ENCODE data around the gene RAB40C. TPM values are rescaled to one million over a fixed set of nuclear protein-coding genes. Genes with fewer than 3 reads are reported as not detected.

Gene RAB40C
- total and polyA plus RNA-seq, 2 experiments from 2014 or later = 9.5 to 18.8 TPM

- Histone ChIP-seq H3K27me3 (replicated peaks; ENCODE audit: insufficient read depth) (no peaks in the 10 kb centered on the region), H3K4me2 (ENCODE audit: unreplicated experiment) (no peak overlapping the region), H3K79me2 (ENCODE audit: insufficient read depth) (peaks cover 5% of the 10 kb centered on the region; the same call in 1 of the 2 replicates), H3K9me3 (ENCODE audit: low read depth) (no peaks in the 10 kb centered on the region), H3F3A (ENCODE audit: insufficient read depth) (0 out of 2 replicates have a peak, but pooled peaks cover 4% of the 10 kb centered on the region), H3K9ac (peak overlapping the region; percentile 62), H3K36me3 (ENCODE audit: low read depth) (no peaks in the 10 kb centered on the region), H2AFZ (no peak overlapping the region), H3K27ac (peak overlapping the region; percentile 87), H4K20me1 (ENCODE audit: insufficient read depth) (no peaks in the 10 kb centered on the region), H3K9me2 (ENCODE audit: insufficient read depth) (no peaks in the 10 kb centered on the region), H3K4me1 (ENCODE audit: insufficient read depth) (peaks cover 15% of the 10 kb centered on the region), H3K4me3 (0 out of 2 replicates have a peak overlapping the region, but pooled peaks have one; percentile 9)
- WGBS, 2 experiments (ENCODE audit: low coverage in 1 of 2, low lambda C conversion rate in 2 of 2, missing lambda C conversion rate in 2 of 2) = 88 to 90% methylated on average over 30 to 35 of the region's 35 CpGs
- no peak for DNase-seq
- in situ Hi-C loops (cut with MboI) = no loop called here
- no peak for TF ChIP-seq EZH2phosphoT487 (IDR thresholded peaks at IDR 0.05; ENCODE audit: insufficient read depth, low read depth)
- TF ChIP-seq EZH2 (IDR thresholded peaks at IDR 0.05; ENCODE audit: insufficient read depth, poor library complexity, severe bottlenecking) = no peak
These were observed 36.3 kb downstream of the RAB40C start for GRCh38 chr16:625977-626765.

GRCh38 chr16:626787-627453, 37.1 kb downstream of the RAB40C start:
- TF ChIP-seq EZH2phosphoT487 (IDR thresholded peaks at IDR 0.05; ENCODE audit: insufficient read depth, low read depth) = no peak
- TF ChIP-seq EZH2 (IDR thresholded peaks at IDR 0.05; ENCODE audit: insufficient read depth, poor library complexity, severe bottlenecking) = no peak
- Histone ChIP-seq H3F3A (ENCODE audit: insufficient read depth) (0 out of 2 replicates have a peak, but pooled peaks cover 4% of the 10 kb centered on the region), H3K27me3 (replicated peaks; ENCODE audit: insufficient read depth) (no peaks in the 10 kb centered on the region), H3K9me2 (ENCODE audit: insufficient read depth) (no peaks in the 10 kb centered on the region), H3K9ac (peak overlapping the region; percentile 62), H3K4me3 (0 out of 2 replicates have a peak overlapping the region, but pooled peaks have one; percentile 9), H3K36me3 (ENCODE audit: low read depth) (no peaks in the 10 kb centered on the region), H3K27ac (peak overlapping the region; percentile 87), H4K20me1 (ENCODE audit: insufficient read depth) (no peaks in the 10 kb centered on the region), H3K79me2 (ENCODE audit: insufficient read depth) (peaks cover 2% of the 10 kb centered on the region; the same call in 1 of the 2 replicates), H2AFZ (no peak overlapping the region), H3K9me3 (ENCODE audit: low read depth) (no peaks in the 10 kb centered on the region), H3K4me1 (ENCODE audit: insufficient read depth) (peaks cover 15% of the 10 kb centered on the region), H3K4me2 (ENCODE audit: unreplicated experiment) (peak overlapping the region; percentile 2)
- WGBS, 2 experiments (ENCODE audit: low coverage in 1 of 2, low lambda C conversion rate in 2 of 2, missing lambda C conversion rate in 2 of 2) = 18 to 29% methylated on average over 26 to 27 of the region's 29 CpGs
- DNase-seq = peak; percentile 99
- in situ Hi-C loops (cut with MboI) = no loop called here

- Histone ChIP-seq H3K9me3 (ENCODE audit: low read depth) (no peaks in the 10 kb centered on the region), H3K4me1 (ENCODE audit: insufficient read depth) (peaks cover 15% of the 10 kb centered on the region), H2AFZ (no peak overlapping the region), H3K79me2 (ENCODE audit: insufficient read depth) (no peaks in the 10 kb centered on the region), H3K4me3 (no peak overlapping the region), H3K36me3 (ENCODE audit: low read depth) (no peaks in the 10 kb centered on the region), H3K9me2 (ENCODE audit: insufficient read depth) (no peaks in the 10 kb centered on the region), H3K27ac (peak overlapping the region; percentile 87), H4K20me1 (ENCODE audit: insufficient read depth) (no peaks in the 10 kb centered on the region), H3K9ac (no peak overlapping the region), H3F3A (ENCODE audit: insufficient read depth) (0 out of 2 replicates have a peak, but pooled peaks cover 4% of the 10 kb centered on the region), H3K4me2 (ENCODE audit: unreplicated experiment) (peak overlapping the region; percentile 2), H3K27me3 (replicated peaks; ENCODE audit: insufficient read depth) (no peaks in the 10 kb centered on the region)
- TF ChIP-seq EZH2phosphoT487 (IDR thresholded peaks at IDR 0.05; ENCODE audit: insufficient read depth, low read depth) (no peak), EZH2 (IDR thresholded peaks at IDR 0.05; ENCODE audit: insufficient read depth, poor library complexity, severe bottlenecking) (no peak)
- DNase-seq = peak; percentile 58
- in situ Hi-C loops (cut with MboI) = no loop called here
- WGBS, 2 experiments (ENCODE audit: low coverage in 1 of 2, low lambda C conversion rate in 2 of 2, missing lambda C conversion rate in 2 of 2) = 78% methylated on average over 50 of the region's 50 CpGs
These were observed 37.8 kb downstream of the RAB40C start for GRCh38 chr16:627454-628239.
